HL-60/S4 (cell line): ENCODE results near the gene COL15A1.

Experiments used
- in situ Hi-C: fragments of 300-500 bp; cut with MboI; formaldehyde crosslinking; loops from 2 replicates; pipeline ENCODE4 v1.14.3; 2022; ENCODE audit warnings: low sequenced_read_pairs

The COL15A1 gene

DNA sequence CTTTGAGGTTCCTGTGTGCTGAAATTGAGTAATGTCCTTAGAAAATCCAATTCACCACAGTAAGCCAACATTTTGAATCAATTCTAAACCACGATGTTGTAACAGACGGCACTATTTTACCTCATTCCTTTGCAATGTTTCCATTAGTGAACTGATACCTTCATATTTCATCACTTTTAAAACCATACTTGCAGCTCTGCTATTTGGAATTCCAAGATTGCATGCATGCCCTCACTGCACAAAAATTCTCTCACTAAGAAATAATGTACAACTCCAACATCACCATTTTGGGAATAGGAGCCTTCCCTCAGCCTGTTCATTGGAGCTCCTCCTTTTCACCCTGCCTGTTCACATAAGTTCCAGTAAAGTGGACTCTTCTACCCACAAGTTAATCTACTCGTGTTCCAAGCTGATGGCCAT is 86.4 kb downstream of the COL15A1 start:
- in situ Hi-C loops = no loop called here

DNA sequence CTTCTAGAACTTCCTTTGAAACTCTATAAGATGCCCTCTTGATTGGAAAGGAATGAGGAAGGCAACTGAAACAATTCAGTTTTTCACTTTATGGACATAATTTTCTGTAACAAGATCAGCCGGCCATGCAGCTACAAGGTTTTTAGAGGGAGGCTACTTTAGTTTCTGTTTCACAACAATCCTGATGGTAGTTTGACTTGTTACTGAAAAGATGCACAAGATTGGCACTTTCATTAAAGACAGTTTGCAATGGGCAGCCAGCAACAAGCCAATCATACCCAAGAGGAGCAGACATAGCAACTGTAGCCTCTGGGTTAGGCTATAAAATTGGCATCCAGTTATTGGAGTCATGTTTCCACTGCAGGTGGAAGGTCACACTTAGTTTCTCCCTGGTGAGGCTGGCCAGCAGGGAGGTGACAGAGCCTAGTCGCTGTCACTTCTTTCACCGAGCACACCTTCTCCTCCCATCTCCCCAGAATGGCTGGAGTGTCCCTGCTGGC is 87.0 kb downstream of the COL15A1 start:
- in situ Hi-C loops = no loop called here

DNA sequence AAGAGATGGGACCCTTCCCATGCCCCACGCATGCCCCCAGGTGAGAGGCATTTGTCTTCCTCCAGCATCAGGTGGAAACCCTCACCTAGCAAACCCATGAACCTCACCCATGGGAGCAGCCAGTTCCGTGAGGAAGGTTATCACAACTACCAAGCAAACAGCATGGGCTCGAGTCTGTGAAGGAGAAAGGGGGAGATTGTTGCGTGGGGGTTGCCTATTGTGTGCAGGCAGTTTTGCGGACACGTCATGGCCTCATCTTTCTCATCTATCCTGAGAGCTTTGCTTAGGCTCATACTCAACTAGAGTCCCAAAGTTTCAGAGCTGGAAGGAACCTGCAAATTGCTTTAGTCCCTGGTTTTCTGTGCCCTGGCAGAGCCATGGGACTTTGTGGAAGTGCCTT is 87.6 kb downstream of the COL15A1 start:
- in situ Hi-C loops = no loop called here

DNA sequence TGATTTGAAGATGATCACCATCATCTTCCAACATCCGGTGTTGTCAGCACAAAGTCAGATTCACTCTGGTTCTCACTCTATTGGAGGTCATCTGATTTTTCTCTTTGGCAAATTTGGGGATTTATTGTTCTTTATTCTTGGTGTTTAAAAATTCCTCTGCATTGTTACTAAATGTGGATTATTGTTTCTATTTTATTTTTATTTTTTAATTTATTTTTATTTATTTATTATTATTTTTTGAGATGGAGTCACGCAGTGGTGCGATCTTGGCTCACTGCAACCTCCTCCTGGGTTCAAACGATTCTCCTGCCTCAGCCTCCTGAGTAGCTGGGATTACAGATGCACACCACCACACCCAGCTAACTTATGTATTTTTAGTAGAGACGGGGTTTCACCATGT is 88.3 kb downstream of the COL15A1 start:
- in situ Hi-C loops = no loop called here

DNA sequence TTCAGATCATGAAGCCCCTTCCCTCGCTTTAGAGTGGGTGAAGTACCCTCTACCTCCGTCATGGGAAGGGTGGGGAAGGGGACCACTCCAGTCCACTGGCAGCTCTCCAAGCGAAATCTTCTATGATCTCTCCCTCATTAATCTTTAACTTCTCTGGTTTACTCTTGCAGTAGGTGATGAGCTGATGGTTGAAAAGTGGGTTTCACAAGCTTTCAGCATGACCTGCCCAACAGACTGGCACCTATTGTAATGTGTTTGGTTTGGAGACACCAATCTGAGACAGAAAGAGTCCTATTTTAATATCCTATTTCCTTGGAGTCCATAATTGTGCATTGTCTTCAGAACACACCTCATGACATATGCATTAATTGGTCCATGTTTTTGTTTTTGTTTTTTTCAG is 90.4 kb downstream of the COL15A1 start:
- in situ Hi-C loops = no loop called here

DNA sequence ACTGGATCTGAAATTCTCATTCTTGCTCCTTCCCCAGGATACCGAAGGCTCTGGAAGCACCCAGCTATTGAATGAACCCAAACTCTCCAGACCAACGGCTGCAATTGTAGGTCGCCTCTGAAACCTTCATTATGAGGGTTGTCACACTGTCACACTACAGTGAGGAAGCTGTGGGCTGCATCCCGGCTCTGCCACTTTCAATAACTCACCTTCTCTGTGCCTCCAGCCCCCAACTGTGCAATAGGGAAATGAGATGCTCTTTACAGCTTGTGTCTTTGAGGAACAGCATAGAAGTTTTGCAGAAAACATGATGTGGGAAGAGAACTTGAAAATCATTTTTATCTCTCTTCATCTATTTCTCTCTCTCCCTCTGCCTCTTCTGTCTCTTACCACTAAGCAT is 91.6 kb downstream of the COL15A1 start:
- in situ Hi-C loops = no loop called here

DNA sequence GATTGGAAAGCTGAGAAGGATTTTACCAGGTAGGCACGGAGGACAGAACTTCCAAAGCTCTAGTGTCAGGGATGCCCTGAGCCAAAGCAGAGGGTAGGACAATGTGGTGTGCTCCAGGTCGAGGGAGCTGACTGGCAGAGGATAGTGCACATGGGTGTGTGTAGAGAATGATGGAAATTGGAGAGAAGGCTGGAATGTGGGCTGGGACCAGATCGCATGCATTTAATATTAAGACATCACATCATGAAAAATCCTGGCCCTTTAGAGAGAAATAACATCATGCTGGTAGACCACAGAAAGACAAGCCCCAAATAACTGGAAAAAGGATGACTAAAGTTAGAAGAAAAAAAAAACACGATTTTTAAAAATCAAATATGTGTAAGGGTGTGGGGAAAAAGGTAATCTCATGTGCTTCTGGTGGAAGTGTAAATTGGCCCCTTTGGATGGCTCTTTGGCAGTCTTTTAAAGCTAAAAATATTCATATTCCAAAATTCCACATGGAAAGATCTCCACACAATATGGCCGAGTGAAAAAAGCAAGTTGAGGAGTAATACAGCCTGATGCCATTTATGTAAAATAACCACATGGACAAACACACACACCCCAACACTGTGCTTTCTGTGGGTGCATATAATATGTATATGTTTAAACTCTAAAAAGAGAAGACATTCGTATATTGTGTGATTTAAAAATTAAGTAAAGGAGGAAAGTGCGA is 94.2 kb downstream of the COL15A1 start:
- in situ Hi-C loops = no loop called here

DNA sequence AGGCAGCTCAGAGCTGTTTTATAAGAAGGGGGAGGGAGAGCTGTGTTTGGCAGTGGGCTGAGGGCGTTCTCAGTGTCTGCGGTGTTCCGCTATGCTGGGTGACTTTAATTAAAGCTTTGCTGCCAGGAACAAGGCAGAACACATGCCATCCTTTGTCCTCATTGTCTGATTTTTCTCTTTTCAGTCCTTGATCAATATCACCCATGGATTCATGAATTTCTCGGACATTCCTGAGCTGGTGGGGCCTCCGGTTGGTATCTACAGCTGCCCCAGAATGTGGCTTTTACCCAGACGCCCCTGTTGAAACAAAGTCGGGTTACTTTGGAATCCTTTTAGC is 94.7 kb downstream of the COL15A1 start:
- in situ Hi-C loops = no loop called here

DNA sequence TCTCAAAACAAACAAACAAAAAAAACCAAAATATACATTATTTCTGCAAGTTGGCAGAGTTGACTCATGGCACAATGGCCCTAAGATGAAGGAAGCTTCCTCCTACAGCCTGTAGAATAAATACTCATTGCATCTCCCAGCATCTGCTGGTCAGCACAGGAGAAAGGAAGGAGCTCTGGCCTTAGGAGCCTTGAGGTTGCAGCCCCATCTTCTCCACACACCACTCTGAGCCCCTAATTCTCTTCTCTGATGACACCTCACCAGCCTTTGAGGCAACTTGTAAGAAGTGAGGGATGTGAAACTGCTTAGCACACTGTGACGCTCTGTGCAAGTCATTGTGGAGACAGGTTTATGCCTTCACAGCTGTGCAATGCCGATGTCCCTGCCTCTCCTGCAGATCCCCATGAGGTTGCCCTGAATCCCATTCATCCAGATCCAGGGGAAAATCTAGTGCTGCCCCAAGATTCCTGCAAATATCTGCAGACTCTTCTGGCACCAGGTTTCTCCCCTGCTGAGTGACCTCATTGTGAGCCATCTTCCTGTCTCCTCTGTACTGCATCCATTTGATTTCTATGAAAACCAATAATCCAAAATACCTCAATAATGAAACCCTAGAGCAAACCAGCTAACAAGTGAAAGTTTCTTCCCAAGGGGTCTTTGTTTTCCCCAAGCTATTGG is 95.9 kb downstream of the COL15A1 start:
- in situ Hi-C loops = no loop called here

DNA sequence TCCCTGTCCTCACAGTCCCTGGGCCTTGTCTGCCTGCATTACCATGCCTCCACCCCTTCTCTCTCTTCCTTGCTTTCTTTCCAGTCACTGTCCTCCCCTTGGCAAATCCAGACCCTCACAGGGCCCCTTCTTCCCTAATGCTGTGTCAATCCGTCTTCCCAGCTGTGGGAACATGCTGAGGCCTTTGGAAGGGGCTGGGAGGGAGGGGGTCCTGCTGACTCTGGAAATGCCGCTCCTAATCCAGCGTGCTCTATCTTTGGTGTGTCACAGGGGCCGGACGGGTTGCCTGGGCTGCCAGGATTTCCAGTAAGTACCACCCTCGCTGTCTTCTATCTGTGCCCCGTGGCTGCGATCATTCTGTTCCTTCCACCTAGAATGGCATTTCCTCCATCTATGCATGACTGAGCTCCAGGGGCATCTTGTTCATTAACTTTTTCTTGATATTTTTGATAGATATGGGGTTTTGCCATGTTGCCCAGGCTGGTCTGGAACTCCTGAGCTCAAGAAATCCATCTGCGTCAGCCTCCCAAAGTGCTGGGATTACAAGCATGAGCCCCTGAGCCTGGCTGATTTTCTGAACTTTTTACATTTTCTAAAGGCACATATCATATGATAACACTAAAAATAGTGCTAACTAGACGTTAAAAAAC is 96.7 kb downstream of the COL15A1 start:
- in situ Hi-C loops = no loop called here

DNA sequence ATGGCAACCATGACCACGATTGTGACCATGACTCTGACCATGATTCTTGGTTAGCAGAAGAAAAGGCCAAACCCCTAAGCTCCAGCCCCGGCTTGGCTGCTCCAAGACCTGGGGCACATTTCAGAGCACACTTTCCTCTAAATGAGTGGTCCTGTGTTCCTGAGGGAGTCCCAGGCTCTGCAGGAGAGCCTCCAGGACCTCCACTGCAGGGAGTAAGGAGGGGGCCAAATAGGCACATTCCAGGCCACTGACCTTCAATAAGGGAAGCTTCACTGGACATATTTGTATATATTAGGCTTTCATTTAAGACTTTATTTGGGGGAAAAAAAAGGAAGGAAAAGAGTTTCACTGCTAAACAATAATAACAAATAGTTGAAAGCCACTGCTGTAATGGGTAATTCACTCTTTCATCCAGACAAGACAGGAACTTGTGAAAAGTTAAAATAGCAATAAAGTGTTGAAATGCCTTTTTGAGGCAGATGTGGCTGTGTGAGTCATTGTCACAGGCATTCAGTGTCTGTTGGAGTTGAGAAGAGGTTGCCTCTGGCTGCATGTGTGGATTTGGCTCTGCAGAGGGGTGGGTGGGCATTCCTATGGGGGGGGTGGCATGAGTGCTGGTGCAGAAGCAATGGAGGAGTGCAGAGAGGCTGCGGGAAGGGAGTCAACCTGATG is 97.3 kb downstream of the COL15A1 start:
- in situ Hi-C loops = no loop called here

DNA sequence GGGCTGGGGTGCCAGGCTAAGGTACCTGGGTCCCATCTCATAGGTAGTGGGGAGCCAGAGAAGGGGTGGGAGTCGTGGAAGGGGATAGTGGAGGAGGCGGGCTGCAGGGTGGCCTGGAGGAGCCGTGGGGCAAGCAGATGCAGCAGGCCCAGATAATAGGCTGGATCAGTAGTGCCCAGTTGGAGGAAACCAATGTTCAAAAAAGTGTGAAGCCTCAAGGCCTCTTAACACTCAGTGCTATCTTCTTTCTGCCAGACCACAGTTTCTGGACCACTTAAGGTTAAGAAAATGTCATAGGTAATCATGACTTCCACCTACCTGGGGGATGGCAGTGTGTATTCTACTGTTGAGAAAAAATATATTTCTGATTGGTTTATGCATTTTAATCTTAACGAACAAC is 97.9 kb downstream of the COL15A1 start:
- in situ Hi-C loops = no loop called here

DNA sequence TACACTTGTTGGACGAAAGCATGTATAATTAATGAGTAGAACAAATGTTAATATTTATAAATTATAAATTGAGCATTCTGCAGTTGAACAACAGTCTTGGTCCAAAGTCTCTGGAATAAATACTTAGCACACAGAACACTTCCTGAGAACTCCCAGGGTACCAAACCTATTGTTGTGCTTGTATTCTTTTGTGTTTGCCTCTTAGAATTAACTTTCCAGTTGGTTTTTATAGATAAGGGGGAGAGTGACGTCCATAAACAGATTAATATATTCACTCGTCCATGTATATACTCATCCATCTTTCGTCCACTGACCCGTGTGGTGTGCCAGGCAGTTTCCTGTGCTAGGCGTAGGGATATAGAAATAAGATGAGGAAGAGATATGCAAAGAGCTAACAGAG is 98.9 kb downstream of the COL15A1 start:
- in situ Hi-C loops = no loop called here

DNA sequence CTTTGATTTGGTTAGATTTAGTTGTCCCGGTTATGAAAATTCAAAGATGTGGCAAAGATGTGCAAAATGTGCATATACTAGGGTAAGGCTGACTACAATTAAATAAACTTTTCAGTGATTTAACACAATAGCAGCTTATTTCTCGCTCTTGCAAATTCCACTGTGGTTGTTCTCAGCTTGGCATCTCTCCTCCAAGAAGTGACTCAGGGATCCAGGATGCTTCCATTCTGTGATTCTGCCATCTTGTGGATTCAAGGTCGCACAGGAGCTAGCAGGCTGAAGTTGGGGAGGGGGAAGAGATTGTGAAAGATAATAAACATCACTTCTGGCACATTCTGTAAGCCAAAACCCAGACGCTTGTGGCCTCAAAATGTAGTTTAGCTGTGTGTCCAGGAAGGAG is 101.1 kb downstream of the COL15A1 start:
- in situ Hi-C loops = no loop called here

DNA sequence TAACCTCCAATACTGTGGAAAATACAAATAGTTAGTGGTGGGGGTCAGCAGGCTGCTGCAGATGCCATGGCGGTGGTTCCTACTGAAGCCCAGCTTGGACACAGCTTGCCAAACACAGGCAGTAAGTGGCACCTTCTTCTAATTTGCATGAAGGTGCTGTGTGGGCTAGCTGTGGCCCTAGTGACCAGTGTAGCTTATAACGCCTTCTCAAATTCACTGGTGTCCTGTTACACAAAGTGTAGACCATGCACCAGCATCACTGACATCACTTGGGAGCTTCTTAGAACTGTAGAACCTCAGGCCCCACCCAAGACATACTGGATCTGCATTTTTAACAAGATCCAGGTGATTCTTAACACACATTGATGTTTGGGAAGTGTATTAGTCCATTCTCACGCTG is 102.4 kb downstream of the COL15A1 start:
- in situ Hi-C loops = no loop called here

DNA sequence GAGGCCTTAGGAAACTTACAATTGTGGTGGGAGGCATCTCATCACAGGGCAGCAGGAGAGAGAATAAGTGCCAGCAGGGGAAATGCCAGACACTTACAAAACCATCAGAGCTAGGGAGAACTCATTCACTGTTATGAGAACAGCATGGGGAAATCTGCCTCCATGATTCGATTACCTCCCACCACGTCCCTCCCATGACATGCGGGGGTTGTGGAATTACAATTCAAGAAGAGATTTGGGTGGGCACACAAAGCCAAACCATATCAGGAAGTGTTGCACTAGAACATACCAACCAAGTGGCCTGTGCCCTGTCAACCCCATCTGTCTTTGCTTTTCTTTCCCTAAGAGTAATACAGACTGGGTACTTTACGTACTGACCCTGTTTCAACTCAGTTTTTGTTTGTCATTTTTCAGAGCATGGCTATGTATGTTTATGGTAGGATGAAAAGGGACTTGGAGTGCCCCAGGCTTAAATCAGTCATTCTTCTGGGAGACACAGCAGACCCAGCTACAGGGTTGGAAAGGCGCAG is 102.9 kb downstream of the COL15A1 start:
- in situ Hi-C loops = no loop called here

DNA sequence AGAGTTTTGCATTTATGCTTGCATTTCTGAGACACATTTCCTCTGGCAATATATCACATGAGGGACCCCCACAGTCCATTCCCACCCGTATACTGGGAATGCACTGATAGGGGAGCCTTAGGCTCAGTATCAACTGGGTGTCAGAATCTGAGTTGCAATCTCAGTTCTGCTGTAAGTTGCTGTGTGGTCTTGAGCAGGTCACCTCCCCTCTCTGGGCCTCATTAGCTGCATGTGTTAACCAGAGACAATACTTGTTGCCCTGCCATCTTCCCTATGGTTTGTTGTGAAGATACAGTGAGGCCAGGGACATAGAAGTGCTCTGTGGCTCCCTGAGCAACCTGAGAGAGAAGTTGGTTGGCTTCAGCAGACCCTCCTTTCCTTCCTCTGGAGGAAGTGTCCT is 105.5 kb downstream of the COL15A1 start:
- in situ Hi-C loops = no loop called here

DNA sequence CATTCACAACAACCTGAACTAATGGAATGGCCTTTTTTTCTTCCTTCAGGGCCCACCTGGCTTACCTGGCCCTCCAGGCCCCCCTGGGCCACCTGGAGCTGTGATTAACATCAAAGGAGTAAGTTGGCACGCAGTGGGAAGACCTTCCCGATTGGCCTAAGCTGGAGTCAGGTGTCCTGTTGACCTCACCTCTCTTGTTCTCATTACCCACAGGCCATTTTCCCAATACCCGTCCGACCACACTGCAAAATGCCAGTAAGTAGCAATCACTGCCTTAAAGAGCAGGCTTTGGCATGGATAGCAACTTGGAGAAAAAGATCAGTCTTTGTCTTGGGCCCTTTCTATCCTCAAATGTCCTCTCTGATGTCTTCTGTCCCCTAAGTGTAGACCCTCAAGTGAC is 105.9 kb downstream of the COL15A1 start:
- in situ Hi-C loops = no loop called here

DNA sequence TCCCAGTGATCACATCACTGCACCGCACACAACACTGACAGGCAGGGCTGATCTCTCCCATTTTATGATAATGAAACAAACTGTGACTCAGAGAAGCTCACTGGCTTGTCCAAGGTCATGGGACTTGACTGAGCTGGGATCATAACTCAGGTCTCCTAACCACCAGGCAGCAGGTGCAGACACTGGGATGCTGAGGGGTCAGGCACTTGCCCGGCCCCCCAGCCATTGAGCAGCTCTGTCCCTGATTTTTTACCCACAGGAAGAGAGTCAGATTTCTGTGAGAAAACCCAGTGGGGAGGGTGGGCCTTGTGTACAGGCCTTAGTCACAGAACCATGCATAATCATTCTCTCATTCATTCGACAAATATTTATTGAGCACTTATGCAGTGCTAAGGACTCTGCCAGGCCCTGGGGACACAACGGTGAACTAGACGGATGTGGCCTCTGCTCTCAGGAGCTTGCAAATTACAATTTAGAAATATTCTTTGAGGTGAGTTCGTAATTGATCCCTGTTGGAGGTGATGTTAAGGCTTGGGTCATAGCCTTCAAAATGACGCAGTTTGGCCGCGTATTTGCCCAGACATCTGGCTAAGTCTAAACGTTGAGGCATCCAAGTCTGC is 106.7 kb downstream of the COL15A1 start:
- in situ Hi-C loops = no loop called here

DNA sequence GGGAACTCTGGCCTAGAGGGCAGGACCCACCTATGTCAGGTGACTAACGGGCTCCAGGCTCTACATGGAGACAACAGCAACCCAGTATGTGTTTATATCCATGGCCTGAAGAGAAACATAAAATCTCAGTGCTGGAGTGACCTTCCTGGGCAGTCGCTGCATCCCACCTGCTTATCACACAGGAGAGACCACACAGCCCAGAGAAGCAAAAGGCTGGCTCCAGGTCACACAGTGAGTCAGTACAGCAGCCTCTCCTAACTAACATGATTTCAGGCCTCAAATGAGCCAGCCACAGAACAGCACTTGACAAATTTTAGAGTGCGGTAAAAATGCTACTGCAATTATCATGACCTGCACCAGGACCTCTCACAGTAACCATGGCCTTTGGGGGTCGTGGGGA is 107.2 kb downstream of the COL15A1 start:
- in situ Hi-C loops = no loop called here

DNA sequence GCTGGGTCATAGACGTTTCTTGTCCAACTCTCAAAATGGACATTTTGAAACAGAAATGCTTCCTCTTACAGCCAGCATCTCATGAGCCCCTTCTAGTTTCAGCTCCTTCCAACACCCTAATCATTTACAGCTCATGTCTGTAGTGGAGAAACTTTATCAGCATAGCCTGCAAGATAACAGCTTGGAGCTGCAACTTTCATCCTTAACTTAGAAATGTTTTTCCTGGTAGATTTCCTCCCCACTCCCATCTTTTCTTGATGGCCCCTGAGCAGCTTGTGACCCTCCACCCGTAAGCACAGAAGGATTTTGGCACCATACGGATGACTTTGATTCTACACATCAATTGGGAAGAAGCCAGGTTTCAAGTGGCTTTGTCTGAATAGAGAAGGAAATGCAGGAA is 107.7 kb downstream of the COL15A1 start:
- in situ Hi-C loops = no loop called here
